Measurements from ENCODE around the gene PSPC1. TPM values are rescaled to one million over a fixed set of nuclear protein-coding genes. Genes with fewer than 3 reads are reported as not detected.

PSPC1 gene
- total RNA-seq, 1 donor from 2014 or later: 116 TPM

DNA sequence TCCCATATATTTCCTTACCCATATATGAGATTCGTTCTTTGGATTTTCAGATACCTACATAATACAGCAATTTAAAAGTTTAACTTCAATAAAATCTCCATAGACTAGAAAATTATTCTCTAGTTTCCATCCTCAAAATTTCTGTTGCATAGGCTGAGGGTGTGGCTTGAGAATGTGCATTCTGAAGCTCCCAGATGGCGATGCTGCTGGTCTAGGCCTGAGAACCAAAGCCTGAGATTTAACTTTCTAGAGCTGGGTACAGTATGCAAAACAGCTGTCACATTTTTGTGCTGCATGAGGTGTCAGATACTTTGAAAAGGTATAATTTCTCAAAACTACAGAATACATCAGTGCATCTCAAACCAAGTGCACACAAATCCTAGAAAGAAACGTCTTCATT lies 106.6 kb downstream of the PSPC1 start:
- FAIRE-seq (no peak), DNase-seq (ENCODE audit: low spot score in 2 of 2) (no peak)

DNA sequence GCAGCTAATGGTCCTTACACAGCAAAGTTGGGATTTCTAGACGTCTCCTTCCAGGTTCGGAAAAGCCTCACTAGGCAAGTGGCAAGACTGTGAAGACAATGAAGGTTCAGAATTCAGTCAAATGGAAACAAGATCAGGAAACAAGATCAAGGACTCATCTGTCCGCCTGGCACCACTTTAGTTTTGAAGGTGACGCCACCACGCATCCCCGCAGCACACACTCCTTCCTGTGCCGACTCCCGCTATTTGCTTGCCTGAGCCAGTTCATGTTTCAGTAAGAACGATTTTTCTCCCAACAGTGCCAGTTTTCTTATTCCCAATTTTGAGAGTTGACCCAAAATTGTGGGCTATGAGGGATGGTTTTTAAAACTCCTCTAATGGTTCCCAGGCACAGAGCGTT lies 107.8 kb downstream of the PSPC1 start:
- DNase-seq (ENCODE audit: low spot score in 2 of 2) (no peak), FAIRE-seq (no peak)

GRCh38 chr13:19673473-19674430 lies 109.0 kb downstream of the PSPC1 start:
- DNase-seq (ENCODE audit: low spot score in 2 of 2) (no peak), FAIRE-seq (no peak)

DNA sequence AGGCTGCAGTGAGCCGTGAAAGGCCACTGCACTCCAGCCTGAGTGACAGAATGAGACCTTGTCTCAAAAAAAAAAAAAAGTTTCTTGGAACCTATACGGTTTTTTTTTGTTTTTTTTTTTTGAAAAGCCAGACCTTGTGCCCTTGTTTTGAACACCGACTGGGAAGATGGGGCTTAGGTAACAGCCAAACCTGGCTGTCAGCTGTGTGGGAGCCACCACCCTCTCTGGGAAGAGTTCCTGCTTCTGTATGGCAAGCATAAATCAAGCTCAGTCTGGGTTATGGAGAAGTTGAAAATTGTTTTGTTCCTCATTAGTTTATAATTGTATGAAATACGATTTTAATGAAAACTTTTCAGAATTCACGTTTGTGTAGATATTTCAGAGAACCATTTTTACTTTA lies 109.8 kb downstream of the PSPC1 start:
- DNase-seq (ENCODE audit: low spot score in 2 of 2) (no peak), FAIRE-seq (no peak)

DNA sequence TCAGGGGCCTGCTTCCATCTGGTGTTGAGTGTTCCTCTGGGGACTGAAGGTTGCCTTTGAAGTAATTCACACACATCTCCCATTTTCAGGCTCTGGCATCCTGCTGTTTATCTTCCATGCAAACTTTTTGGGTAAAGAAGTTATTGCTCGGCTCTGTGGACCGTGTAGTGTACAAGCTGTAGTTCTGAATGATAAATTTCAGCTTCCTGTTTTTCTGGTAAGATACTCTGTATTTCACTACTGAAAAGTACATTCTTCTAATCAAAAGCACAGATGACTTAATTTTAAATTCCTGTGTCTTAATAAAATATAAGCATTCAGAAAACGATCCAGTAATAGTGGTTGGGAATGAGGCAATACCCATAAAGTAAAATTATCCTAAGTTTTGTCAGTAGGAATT lies 112.6 kb downstream of the PSPC1 start:
- DNase-seq (ENCODE audit: low spot score in 2 of 2) (no peak), FAIRE-seq (no peak)

- FAIRE-seq (no peak), DNase-seq (ENCODE audit: low spot score in 2 of 2) (no peak)
Measured at GRCh38 chr13:19668778-19669177, 114.0 kb downstream of the PSPC1 start.

DNA sequence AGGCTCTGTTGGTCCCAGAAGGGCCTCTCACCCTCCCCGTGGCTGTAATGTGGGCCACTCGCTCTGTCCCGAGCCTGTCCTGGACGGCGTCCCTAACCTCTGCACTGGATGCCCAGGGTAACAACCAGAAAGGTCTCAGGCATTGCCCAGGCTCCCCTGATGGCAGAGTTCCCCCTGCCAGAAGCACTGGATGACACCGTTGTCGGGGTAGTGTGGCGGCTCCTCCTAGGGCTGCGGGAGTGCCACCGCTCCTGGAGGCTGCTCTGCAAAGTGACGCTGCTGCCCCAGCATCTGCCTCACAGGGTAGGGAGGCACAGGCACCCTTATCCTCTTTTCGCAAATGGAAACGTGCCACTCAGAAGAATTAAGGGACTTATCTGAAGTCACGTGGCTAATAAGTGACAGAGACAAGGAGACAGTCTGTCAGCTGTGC lies 117.3 kb downstream of the PSPC1 start:
- DNase-seq (ENCODE audit: low spot score in 2 of 2) (no peak), FAIRE-seq (no peak)

DNA sequence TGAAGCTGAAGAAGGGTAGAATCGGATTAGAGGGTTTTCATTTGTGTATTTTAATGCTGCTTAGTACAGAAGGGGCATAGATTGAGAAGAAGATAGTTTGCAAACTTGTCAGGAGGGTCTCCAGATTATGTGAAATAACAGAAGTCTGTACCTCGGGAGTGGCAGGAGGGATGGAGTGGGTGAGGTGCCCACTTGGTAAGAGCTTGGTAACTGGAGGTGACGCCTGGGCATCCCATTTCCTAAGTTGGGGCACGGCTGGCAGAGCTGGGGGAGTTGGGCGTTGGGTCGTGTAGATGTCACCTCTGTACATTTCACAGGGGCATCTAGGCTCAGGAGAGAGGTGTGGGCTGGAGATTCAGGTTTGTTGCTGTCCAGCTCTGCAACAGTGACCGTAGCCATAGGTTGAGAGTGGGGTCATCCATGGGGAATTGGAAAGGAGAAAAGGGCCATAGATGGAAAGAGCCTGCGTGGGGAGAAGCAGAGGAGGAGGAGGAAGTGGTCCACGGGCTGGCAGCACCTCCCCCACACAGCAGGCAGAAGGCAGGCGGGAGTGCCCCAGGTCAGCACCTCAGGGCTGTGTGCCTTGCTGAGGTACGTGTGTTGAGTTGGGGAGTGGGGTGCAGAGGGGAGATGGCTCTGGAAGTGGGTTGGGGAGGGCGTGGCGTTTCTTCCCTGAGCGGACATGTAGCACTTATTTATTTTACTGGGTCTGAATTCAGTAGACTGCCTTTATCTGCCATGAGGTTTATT lies 118.1 kb downstream of the PSPC1 start:
- DNase-seq (ENCODE audit: low spot score in 2 of 2) (no peak), FAIRE-seq (no peak)

GRCh38 chr13:19663416-19663979 lies 119.2 kb downstream of the PSPC1 start:
- no peak for DNase-seq (ENCODE audit: low spot score in 2 of 2)
- FAIRE-seq: no peak

DNA sequence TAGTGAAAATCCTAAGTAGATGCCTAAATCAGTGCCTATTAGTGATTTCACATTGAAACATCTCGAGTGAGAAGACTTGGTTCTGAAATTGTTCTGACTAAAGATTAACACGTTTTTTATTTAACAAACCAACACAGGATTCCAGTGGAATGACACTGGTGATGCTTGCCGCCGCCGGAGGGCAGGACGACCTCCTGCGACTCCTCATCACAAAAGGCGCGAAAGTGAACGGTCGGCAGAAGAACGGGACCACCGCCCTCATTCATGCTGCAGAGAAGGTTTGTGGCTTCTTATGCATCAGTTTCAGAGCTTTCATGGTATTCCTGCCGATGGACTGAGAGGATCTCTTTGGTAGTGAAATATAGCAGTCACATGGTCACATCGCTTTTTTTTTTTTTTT lies 121.2 kb downstream of the PSPC1 start:
- no peak for DNase-seq (ENCODE audit: low spot score in 2 of 2)
- FAIRE-seq: no peak

DNA sequence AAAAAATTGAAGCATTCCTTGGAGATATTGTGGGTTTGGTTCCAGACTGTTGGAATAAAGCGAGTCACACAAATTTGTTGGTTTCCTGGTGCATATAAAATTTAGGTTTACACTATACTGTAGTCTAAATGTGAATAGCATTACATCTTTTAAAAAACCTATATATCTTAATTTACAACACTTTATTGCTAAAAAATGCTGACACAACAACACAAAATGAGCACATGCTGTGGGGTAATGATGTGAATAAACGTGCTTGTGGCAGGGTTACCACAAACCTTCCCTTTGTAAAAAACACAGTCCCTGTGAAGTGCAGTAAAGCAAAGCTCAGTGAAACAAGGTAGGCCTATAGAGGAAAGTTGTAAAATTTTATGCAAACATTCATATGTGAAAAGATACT lies 121.6 kb downstream of the PSPC1 start:
- FAIRE-seq (no peak), DNase-seq (ENCODE audit: low spot score in 2 of 2) (no peak)

- no peak for DNase-seq (ENCODE audit: low spot score in 2 of 2)
- FAIRE-seq: no peak
Measured at GRCh38 chr13:19658831-19659230, 123.9 kb downstream of the PSPC1 start.

- FAIRE-seq: no peak
- DNase-seq (ENCODE audit: low spot score in 2 of 2): no peak
Measured at GRCh38 chr13:19657872-19658591, 124.7 kb downstream of the PSPC1 start.

Small RNAs within 50 kb of the gene (small RNA-seq; reads per million reads assigned to genes)
- not detected for gene RN7SL166P

Other genes starting within 250 kb of the PSPC1 start
- gene TPTE2, start 221.4 kb downstream of the PSPC1 start, total RNA-seq: 0.41 TPM
- gene MPHOSPH8, start 149.3 kb downstream of the PSPC1 start, total RNA-seq: 33.4 TPM
- 33.0 TPM for gene ZMYM5, start 80.7 kb upstream of the PSPC1 start, total RNA-seq
- 180 TPM for gene ZMYM2, start 175.8 kb upstream of the PSPC1 start, total RNA-seq

Measured in frontal cortex (tissue), 4 donors.